Ectodermal cell (in vitro differentiated cells): ENCODE results near the gene MYO1F.

ENCODE experiments used
- H3K27ac ChIP-seq: 2 replicates; pipeline ENCODE4 v1.7.0; 2013; ENCODE audit warnings: mild to moderate bottlenecking, low read depth, low read length; ENCODE audit not compliant: insufficient read depth, poor library complexity, severe bottlenecking
- H3K27me3 ChIP-seq: 2 replicates; pipeline ENCODE4 v1.7.0; 2013; ENCODE audit warnings: mild to moderate bottlenecking, low read length; ENCODE audit not compliant: insufficient read depth, control insufficient read depth, poor library complexity, severe bottlenecking
- H3K36me3 ChIP-seq: one replicate; pipeline ENCODE4 v1.7.0; 2013; ENCODE audit warnings: low read length; ENCODE audit not compliant: control insufficient read depth, insufficient read depth
- H3K4me1 ChIP-seq: one replicate; pipeline ENCODE4 v1.7.0; 2013; ENCODE audit warnings: low read length; ENCODE audit not compliant: control insufficient read depth, insufficient read depth
- H3K4me3 ChIP-seq: 2 replicates; pipeline ENCODE4 v1.7.0; 2013; ENCODE audit warnings: low read depth, low read length, control low read depth; ENCODE audit not compliant: insufficient read depth
- H3K9me3 ChIP-seq: 2 replicates; pipeline ENCODE4 v1.7.0; 2013; ENCODE audit warnings: mild to moderate bottlenecking, low read length, moderate library complexity; ENCODE audit not compliant: control insufficient read depth
- whole genome bisulfite sequencing, 2 experiments: methylation state at CpG; one replicate each; pipeline ENCODE4 v1.1.7; 2013; ENCODE audit warnings: missing lambda C conversion rate in 2 of 2; 5-methylcytosine and 5-hydroxymethylcytosine counted together

The MYO1F gene

DNA sequence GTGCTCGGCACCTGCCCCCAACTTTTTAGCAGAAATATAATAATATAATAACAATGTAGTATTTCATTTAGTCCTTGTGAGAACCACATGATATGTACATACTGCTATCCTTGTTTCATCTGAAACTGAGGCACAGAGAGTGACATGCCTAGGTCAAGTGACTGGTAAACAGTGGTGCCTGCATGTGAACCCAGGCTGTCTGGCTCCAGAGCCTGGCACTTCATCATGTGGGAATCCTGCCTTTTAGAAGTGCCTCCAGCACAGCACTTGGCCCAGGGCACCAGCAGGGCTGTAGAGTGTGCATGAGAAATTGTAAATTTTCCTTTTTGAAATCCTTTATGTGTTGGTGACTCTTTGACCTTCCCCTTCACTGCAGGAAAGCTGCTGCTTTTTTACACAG is 102.2 kb downstream of the MYO1F start:
- no peaks in the 10 kb centered on the region for H3K9me3 ChIP-seq
- H3K36me3 ChIP-seq: peaks cover 42% of the 10 kb centered on the region
- H3K4me1 ChIP-seq: peaks cover 8% of the 10 kb centered on the region
- no peak overlapping the region for H3K27ac ChIP-seq
- no peaks in the 10 kb centered on the region for H3K27me3 ChIP-seq
- 100% methylated on average over 1 of the region's 1 CpG for WGBS, 2 experiments
- no peak overlapping the region for H3K4me3 ChIP-seq

DNA sequence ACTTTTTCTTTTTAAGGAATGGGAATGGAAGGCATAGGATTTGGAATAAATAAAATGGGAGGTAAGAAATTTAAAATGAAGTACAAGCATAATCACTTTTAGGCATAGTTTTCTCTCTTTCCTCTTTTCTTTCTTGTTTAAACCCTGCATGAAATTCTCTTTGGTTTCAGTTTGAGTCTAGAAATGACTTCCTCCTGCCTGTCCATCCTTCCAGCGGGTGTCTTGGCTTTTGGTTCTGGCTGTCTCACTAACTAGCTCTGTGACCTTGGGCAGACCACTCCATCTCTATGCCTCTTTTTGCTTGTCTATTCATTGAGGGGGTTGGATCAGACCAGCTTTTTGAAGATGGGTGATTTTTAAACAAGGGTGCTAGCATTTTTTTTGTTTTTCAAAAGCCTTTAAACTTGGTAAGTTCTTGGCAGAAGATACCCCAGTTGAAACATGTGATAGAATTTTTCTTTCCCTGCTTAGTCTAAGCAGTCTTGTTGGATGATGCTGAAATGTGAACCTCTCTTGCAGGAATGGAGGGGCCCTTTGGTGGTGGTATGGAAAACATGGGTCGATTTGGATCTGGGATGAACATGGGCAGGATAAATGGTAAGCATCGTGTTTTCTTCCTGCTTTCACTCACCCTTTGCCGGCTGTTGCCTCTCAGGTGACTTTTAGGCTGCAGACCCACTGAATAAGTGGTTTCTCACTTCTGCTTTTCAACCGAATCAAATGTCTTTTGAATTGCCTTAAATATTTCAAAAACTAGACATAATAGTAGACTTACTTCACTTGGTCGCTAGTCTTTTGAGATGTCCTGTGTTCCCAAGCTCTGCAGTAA is 103.4 kb downstream of the MYO1F start:
- H3K4me3 ChIP-seq: no peak overlapping the region
- H3K4me1 ChIP-seq: peaks cover 18% of the 10 kb centered on the region
- no peak overlapping the region for H3K27ac ChIP-seq
- no peaks in the 10 kb centered on the region for H3K27me3 ChIP-seq
- peaks cover 50% of the 10 kb centered on the region for H3K36me3 ChIP-seq
- WGBS, 2 experiments: 95% methylated on average over 6 of the region's 6 CpGs
- no peaks in the 10 kb centered on the region for H3K9me3 ChIP-seq
